HepG2 (cell line): ENCODE measurements around the gene NUDT8. TPM values are rescaled to one million over a fixed set of nuclear protein-coding genes. Genes with fewer than 3 reads are reported as not detected.

Experiments used
- ATAC-seq: fragments of 200-7000 bp; cut with Tn5 transposase; 3 replicates; pipeline ENCODE4 v1.9.1; 2020; ENCODE audit warnings: mild to moderate bottlenecking, moderate library complexity
- BruUV-seq: library from RNA; stranded (reverse); fragments of 400-500 nt; replicated peaks from 2 replicates; lab custom pipeline; 2021; lab: Mats Ljungman, UMichigan
- CTCF ChIA-PET: fragments of 300-600 bp; formaldehyde crosslinking; extraction: SDS; loops from one replicate; lab custom pipeline; 2021; ENCODE audit warnings: low total read pairs, inconsistent platforms, low intra/inter-chr PET ratio; lab: Yijun Ruan, JAX
- POLR2A ChIA-PET: fragments of 350-600 bp; sonication (Branson Sonifier 250); formaldehyde crosslinking; loops from one replicate; lab custom pipeline; 2020; ENCODE audit warnings: antibody characterized with exemption, inconsistent platforms; lab: Yijun Ruan, JAX
- DNase-seq: peaks from one replicate; pipeline ENCODE4 v3.0.0-alpha.2; 2015; ENCODE audit warnings: low spot score
- FAIRE-seq: peaks from 3 replicates; lab custom pipeline; 2011; peaks lifted over from hg19 to GRCh38; lab: Jason Lieb, UNC
- H2AFZ ChIP-seq: one replicate; pipeline ENCODE4 v1.6.1; 2011; ENCODE audit warnings: low read length, inconsistent platforms
- H3K27ac ChIP-seq: fragments of 300-600 bp; 3 replicates; pipeline ENCODE4 v1.8.0; 2011; ENCODE audit warnings: mixed run types, mild to moderate bottlenecking, mixed read lengths, low read length, inconsistent platforms; ENCODE audit not compliant: insufficient read depth; ENCODE audit errors: extremely low read length
- H3K27me3 ChIP-seq, 2 experiments: fragments of 200-600 bp in 1 of 2; 2 replicates in 1 of 2; 3 replicates in 1 of 2; pipeline versions ENCODE4 v1.6.0 to v1.8.0; 2011; ENCODE audit warnings: low read length in 2 of 2, mild to moderate bottlenecking in 2 of 2, moderate library complexity in 2 of 2, inconsistent platforms in 1 of 2; ENCODE audit not compliant: insufficient read depth in 2 of 2, control insufficient read depth in 1 of 2
- H3K36me3 ChIP-seq, 2 experiments: fragments of 200-600 bp in 1 of 2; replicated peaks in 1 of 2; 2 replicates in 1 of 2; 3 replicates in 1 of 2; pipeline versions ENCODE4 v1.5.1 to v1.8.0; 2011; ENCODE audit warnings: low read length in 2 of 2, inconsistent platforms in 1 of 2; ENCODE audit not compliant: insufficient read depth in 2 of 2, control insufficient read depth in 1 of 2
- H3K4me1 ChIP-seq: 2 replicates; pipeline ENCODE4 v1.5.1; 2012; ENCODE audit warnings: low read length, inconsistent platforms; ENCODE audit not compliant: insufficient read depth
- H3K4me2 ChIP-seq: 2 replicates; pipeline ENCODE4 v1.6.0; 2011; ENCODE audit warnings: low read depth, low read length, inconsistent platforms
- H3K4me3 ChIP-seq, 3 experiments: fragments of 200-600 bp in 1 of 3; sonication (generic), shearing (Covaris generic) in 1 of 3; replicated peaks in 1 of 3; 2 replicates each; pipeline ENCODE4 v1.5.1; 2011 to 2016; ENCODE audit warnings: low read length in 3 of 3, inconsistent platforms in 2 of 3, low read depth in 2 of 3, mild to moderate bottlenecking in 2 of 3, control low read depth in 1 of 3, mixed read lengths in 1 of 3; ENCODE audit not compliant: insufficient read depth in 1 of 3
- H3K79me2 ChIP-seq: one replicate; pipeline ENCODE4 v1.6.1; 2011; ENCODE audit warnings: low read length, inconsistent platforms; ENCODE audit not compliant: insufficient read depth
- H3K9ac ChIP-seq: 2 replicates; pipeline ENCODE4 v1.6.0; 2011; ENCODE audit warnings: mild to moderate bottlenecking, low read depth, low read length, inconsistent platforms; ENCODE audit not compliant: insufficient read depth
- H3K9me3 ChIP-seq: 2 replicates; pipeline ENCODE4 v1.5.1; 2012; ENCODE audit warnings: mild to moderate bottlenecking, low read length
- H4K20me1 ChIP-seq: 2 replicates; pipeline ENCODE4 v1.6.0; 2011; ENCODE audit warnings: inconsistent platforms, mild to moderate bottlenecking, low read length, moderate library complexity; ENCODE audit not compliant: insufficient read depth
- HMGA1 ChIP-seq: sonication (generic); formaldehyde crosslinking; conservative IDR thresholded peaks from 2 replicates; pipeline ENCODE4 v1.4.0; 2020; ENCODE audit warnings: missing genetic modification reagents
- MEF2D ChIP-seq: sonication (generic); formaldehyde crosslinking; IDR thresholded peaks from 2 replicates; pipeline ENCODE4 v1.5.1; 2020; ENCODE audit warnings: mild to moderate bottlenecking, missing genetic modification reagents
- RBAK ChIP-seq: sonication (generic); formaldehyde crosslinking; IDR thresholded peaks from 2 replicates; pipeline ENCODE4 v1.5.1; 2020; ENCODE audit warnings: mild to moderate bottlenecking, missing genetic modification reagents
- ZNF777 ChIP-seq: sonication (generic); formaldehyde crosslinking; IDR thresholded peaks from 2 replicates; pipeline ENCODE4 v1.4.0; 2020; ENCODE audit warnings: missing genetic modification reagents
- ZNF878 ChIP-seq: sonication (generic); formaldehyde crosslinking; IDR thresholded peaks from 2 replicates; pipeline ENCODE4 v1.8.1; 2023; ENCODE audit warnings: mild to moderate bottlenecking, missing genetic modification reagents, moderate library complexity
- WGBS: methylation state at CpG from one replicate; pipeline ENCODE4 v1.1.6; 2017; ENCODE audit warnings: low lambda C conversion rate; 5-methylcytosine and 5-hydroxymethylcytosine counted together
- in situ Hi-C: cut with HindIII; loops from 2 replicates; pipeline ENCODE4 v1.10.0; 2017; ENCODE audit warnings: low pct_unique_long_range_greater_than_20kb; ENCODE audit not compliant: extremely low pct_ligation_motif_present
- intact Hi-C: fragments of 100-400 bp; cut with micrococcal nuclease; formaldehyde crosslinking; loops from one replicate; pipeline ENCODE4 v1.10.0; 2022; ENCODE audit not compliant: unreplicated experiment
- polyA plus RNA-seq, 8 experiments: library from polyadenylated mRNA; depleted of rRNA in 3 of 8; stranded (reverse) in 7 of 8; unstranded in 1 of 8; fragments of >200 nt; fragmentation: Illumina TruSeq in 4 of 8; extraction: Trizol in 4 of 8; gene quantifications; 2 replicates each; pipeline versions ENCODE4 v1.2.1 to v1.2.3, GENCODE V29; 2011 to 2016; ENCODE audit warnings: low read depth in 4 of 8, missing spikeins in 1 of 8, mixed read lengths in 1 of 8; ENCODE audit not compliant: insufficient read depth in 1 of 8
- total RNA-seq, 5 experiments: library from RNA; depleted of rRNA; stranded (reverse); fragments of >200 nt; fragmentation: Illumina TruSeq; extraction: Trizol; gene quantifications; 2 replicates each; pipeline ENCODE4 v1.2.3, GENCODE V29; 2016; ENCODE audit warnings: low read depth in 1 of 5
- TF ChIP-seq, protein P1 (sequence below): IDR thresholded peaks from 2 replicates; pipeline ENCODE4 v1.6.1; 2016; ENCODE audit warnings: control low read depth
- TF ChIP-seq, protein P2 (sequence below): sonication (generic); formaldehyde crosslinking; IDR thresholded peaks from 2 replicates; pipeline ENCODE4 v1.4.0; 2020; ENCODE audit warnings: missing genetic modification reagents, borderline replicate concordance

NUDT8 gene
- total and polyA plus RNA-seq, 2 of the 13 experiments (the other 11 are each of a cell fraction or from before 2014, with no cell fraction given), result 6.7 to 25.8 TPM

DNA sequence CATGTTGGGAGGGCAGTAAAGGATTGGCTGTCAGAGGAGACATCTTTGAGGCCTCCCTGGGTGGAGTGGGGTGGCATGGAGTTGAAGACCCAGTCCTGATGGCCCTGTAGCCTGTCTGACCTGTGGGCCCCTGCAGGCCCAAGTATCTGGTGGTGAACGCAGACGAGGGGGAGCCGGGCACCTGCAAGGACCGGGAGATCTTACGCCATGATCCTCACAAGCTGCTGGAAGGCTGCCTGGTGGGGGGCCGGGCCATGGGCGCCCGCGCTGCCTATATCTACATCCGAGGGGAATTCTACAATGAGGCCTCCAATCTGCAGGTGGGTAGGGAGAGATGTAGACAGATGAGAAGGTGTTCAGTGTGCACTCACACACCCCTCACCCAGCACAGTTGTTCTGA, 20.4 kb downstream of the NUDT8 start:
- Histone ChIP-seq H3K9me3 (no peaks in the 10 kb centered on the region), H3K4me3 (no peak overlapping the region), H2AFZ (no peak overlapping the region), H3K9ac (no peak overlapping the region), H3K27ac (no peak overlapping the region), H3K27me3 (peaks cover 0 to 10% of the 10 kb centered on the region in 2 experiments; a peak in 1 of 5 replicates), H3K36me3 (peaks cover 13 to 33% of the 10 kb centered on the region in 2 experiments; a peak in 4 of 5 replicates), H3K4me2 (no peak overlapping the region), H4K20me1 (no peaks in the 10 kb centered on the region), H3K4me1 (peaks cover 24% of the 10 kb centered on the region), H3K79me2 (peaks cover 8% of the 10 kb centered on the region)
- in situ Hi-C loops (no loop called here), intact Hi-C loops (no loop called here)
- no peak for DNase-seq
- BruUV-seq, result no TSS peak
- ATAC-seq, result no peak
- TF ChIP-seq ZNF777 (CRISPR knock-in tag), result no peak
- TF ChIP-seq, protein P1, sequence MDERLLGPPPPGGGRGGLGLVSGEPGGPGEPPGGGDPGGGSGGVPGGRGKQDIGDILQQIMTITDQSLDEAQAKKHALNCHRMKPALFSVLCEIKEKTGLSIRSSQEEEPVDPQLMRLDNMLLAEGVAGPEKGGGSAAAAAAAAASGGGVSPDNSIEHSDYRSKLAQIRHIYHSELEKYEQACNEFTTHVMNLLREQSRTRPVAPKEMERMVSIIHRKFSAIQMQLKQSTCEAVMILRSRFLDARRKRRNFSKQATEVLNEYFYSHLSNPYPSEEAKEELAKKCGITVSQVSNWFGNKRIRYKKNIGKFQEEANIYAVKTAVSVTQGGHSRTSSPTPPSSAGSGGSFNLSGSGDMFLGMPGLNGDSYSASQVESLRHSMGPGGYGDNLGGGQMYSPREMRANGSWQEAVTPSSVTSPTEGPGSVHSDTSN (CRISPR knock-in tag), result no peak
- TF ChIP-seq RBAK (CRISPR knock-in tag), result no peak
- TF ChIP-seq ZNF878 (CRISPR knock-in tag), result no peak
- no peak for TF ChIP-seq MEF2D (CRISPR knock-in tag)
- TF ChIP-seq, protein P2, sequence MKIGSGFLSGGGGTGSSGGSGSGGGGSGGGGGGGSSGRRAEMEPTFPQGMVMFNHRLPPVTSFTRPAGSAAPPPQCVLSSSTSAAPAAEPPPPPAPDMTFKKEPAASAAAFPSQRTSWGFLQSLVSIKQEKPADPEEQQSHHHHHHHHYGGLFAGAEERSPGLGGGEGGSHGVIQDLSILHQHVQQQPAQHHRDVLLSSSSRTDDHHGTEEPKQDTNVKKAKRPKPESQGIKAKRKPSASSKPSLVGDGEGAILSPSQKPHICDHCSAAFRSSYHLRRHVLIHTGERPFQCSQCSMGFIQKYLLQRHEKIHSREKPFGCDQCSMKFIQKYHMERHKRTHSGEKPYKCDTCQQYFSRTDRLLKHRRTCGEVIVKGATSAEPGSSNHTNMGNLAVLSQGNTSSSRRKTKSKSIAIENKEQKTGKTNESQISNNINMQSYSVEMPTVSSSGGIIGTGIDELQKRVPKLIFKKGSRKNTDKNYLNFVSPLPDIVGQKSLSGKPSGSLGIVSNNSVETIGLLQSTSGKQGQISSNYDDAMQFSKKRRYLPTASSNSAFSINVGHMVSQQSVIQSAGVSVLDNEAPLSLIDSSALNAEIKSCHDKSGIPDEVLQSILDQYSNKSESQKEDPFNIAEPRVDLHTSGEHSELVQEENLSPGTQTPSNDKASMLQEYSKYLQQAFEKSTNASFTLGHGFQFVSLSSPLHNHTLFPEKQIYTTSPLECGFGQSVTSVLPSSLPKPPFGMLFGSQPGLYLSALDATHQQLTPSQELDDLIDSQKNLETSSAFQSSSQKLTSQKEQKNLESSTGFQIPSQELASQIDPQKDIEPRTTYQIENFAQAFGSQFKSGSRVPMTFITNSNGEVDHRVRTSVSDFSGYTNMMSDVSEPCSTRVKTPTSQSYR (CRISPR knock-in tag), result no peak
- no peak for TF ChIP-seq HMGA1 (CRISPR knock-in tag)
- CTCF ChIA-PET, result no interaction called here
- WGBS, result 98% methylated on average over 9 of the region's 10 CpGs
- no peak for FAIRE-seq
- POLR2A ChIA-PET, result no interaction called here
